Loucy (cell line): ENCODE results near the gene HOXA7.

Source experiments
- CTCF ChIP-seq: fragments of 200-600 bp; sonication (generic); conservative IDR thresholded peaks from 2 replicates; pipeline ENCODE4 v1.5.1; 2014; ENCODE audit warnings: mild to moderate bottlenecking, antibody characterized with exemption, low read length
- EZH2phosphoT487 ChIP-seq: fragments of 200-600 bp; IDR thresholded peaks from 2 replicates; pipeline ENCODE4 v1.6.1; 2018; ENCODE audit warnings: antibody characterized with exemption, mild to moderate bottlenecking, moderate library complexity, borderline replicate concordance

DNA sequence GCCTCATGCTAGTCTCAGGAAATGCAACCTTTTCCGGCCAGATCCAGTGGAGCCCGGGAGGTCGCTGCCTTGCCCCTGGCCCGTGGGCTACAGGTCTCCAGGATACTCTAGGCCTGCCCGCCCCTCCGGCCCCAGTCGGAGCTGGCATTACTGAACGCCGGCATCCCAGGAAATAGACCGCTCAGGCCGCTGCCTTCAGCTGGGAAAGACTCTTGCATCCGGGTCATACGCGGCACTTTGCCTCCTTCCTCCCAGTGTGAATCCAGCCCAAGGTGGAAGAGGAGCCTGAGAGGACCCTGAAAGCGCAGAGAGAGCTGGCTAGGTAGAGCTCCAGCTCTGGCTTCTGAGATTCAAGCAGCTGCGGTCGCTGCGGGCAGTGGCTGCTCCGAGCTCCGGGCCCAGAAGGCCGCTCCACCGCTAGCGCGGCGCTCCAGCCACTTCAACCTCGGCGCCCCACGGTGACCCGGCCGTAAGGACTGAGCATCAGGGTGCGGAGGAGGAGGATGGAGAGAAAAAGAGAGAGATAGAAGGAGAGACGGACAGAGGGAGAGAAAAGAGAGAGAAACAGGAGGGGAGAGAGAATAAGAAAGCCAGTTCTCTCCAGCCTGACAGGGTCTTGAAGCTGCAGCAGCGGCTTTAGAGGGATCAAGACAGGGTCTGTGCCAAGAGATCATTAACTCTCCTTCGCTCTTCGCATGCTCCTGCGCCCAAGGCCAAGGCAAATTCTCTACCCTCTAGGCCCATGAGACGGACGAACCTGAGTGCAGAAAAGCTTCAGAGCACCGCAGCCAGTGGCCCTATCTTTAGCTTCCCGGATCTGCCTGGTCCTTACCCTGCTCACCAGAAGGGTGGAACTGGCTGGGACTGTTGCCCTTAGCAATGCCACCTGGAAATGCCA, 19.4 kb upstream of the HOXA7 start:
- TF ChIP-seq CTCF = no peak
- no peak for TF ChIP-seq EZH2phosphoT487
